Skeletal muscle tissue (tissue), 4 donors: ENCODE results near the gene PLCB1. TPM values are rescaled to one million over a fixed set of nuclear protein-coding genes. Genes with fewer than 3 reads are reported as not detected.
"Not testable (repeated sequence)": the region's sequence is repeated elsewhere in the genome, so short reads cannot be mapped to it uniquely, and the experiment has no call there.

Experiments
- H3K27ac ChIP-seq: one replicate; pipeline ENCODE4 v1.7.0; 2013; ENCODE audit warnings: mild to moderate bottlenecking, low read depth, low read length, inconsistent platforms
- H3K27me3 ChIP-seq, 3 donors: one replicate each; pipeline ENCODE4 v1.7.0; 2013; ENCODE audit warnings: low read length in 3 of 3; ENCODE audit not compliant: control insufficient read depth in 3 of 3, insufficient read depth in 3 of 3
- H3K36me3 ChIP-seq, 3 donors: one replicate each; pipeline ENCODE4 v1.7.0; 2013; ENCODE audit warnings: low read length in 3 of 3; ENCODE audit not compliant: control insufficient read depth in 3 of 3, insufficient read depth in 3 of 3
- H3K4me1 ChIP-seq, 3 donors: one replicate each; pipeline ENCODE4 v1.7.0; 2013; ENCODE audit warnings: low read length in 3 of 3, mild to moderate bottlenecking in 3 of 3; ENCODE audit not compliant: control insufficient read depth in 3 of 3, insufficient read depth in 3 of 3
- H3K4me3 ChIP-seq, 3 donors: one replicate each; pipeline ENCODE4 v1.7.0; 2013; ENCODE audit warnings: low read length in 3 of 3
- H3K9ac ChIP-seq, 3 donors: one replicate each; pipeline ENCODE4 v1.7.0; 2013; ENCODE audit warnings: low read length in 3 of 3, mild to moderate bottlenecking in 3 of 3, moderate library complexity in 2 of 3, low read depth in 1 of 3
- H3K9me3 ChIP-seq, 3 donors: one replicate each; pipeline ENCODE4 v1.7.0; 2013; ENCODE audit warnings: low read length in 3 of 3; ENCODE audit not compliant: control insufficient read depth in 3 of 3
- total RNA-seq: library from RNA; depleted of rRNA; stranded (reverse); fragments of >200 nt; gene quantifications from one replicate; pipeline ENCODE4 v1.2.3, GENCODE V29; 2014
- donor health status: Osteomylitis.

Gene PLCB1
- total RNA-seq, 1 donor from 2014 or later = 13.0 TPM

- Histone ChIP-seq H3K9me3 (no peaks in the 10 kb centered on the region), H3K27ac (no peak overlapping the region), H3K4me1 (no peaks in the 10 kb centered on the region), H3K4me3 (no peak overlapping the region), H3K9ac (no peak overlapping the region), H3K36me3 (no peaks in the 10 kb centered on the region), H3K27me3 (no peaks in the 10 kb centered on the region)
Observed at GRCh38 chr20:8578161-8578865, 446.2 kb downstream of the PLCB1 start.

DNA sequence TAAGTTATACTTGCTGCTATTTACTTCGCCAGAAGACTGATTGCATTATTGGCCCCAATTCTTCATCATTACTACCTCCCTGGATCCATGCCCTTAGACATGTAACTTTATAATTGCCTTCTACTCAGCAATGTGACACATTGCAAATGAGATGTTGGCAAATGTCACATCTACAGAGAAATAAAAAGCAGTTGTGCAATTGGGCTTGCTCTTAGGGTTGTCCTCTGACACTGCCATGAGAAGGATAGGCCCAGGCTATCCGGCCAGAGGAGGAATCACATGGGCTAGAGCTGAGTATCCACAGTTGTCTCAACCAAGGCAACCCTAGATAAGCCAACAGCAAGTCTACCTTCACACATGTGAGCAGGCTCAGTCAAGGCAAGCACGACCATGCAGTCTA, 447.0 kb downstream of the PLCB1 start:
- H3K9me3 ChIP-seq = no peaks in the 10 kb centered on the region
- no peaks in the 10 kb centered on the region for H3K4me1 ChIP-seq
- H3K36me3 ChIP-seq = no peaks in the 10 kb centered on the region
- no peaks in the 10 kb centered on the region for H3K27me3 ChIP-seq
- H3K4me3 ChIP-seq = no peak overlapping the region
- no peak overlapping the region for H3K9ac ChIP-seq
- no peak overlapping the region for H3K27ac ChIP-seq

GRCh38 chr20:8581446-8582183, 449.5 kb downstream of the PLCB1 start:
- no peak overlapping the region for H3K9ac ChIP-seq
- no peak overlapping the region for H3K27ac ChIP-seq
- H3K4me1 ChIP-seq = no peaks in the 10 kb centered on the region
- no peaks in the 10 kb centered on the region for H3K27me3 ChIP-seq
- no peak overlapping the region for H3K4me3 ChIP-seq
- no peaks in the 10 kb centered on the region for H3K9me3 ChIP-seq
- no peaks in the 10 kb centered on the region for H3K36me3 ChIP-seq

- no peaks in the 10 kb centered on the region for H3K9me3 ChIP-seq
- no peak overlapping the region for H3K27ac ChIP-seq
- no peaks in the 10 kb centered on the region for H3K27me3 ChIP-seq
- H3K4me3 ChIP-seq = no peak overlapping the region
- no peaks in the 10 kb centered on the region for H3K4me1 ChIP-seq
- no peaks in the 10 kb centered on the region for H3K36me3 ChIP-seq
- no peak overlapping the region for H3K9ac ChIP-seq
Observed at GRCh38 chr20:8583012-8583565, 451.0 kb downstream of the PLCB1 start.

DNA sequence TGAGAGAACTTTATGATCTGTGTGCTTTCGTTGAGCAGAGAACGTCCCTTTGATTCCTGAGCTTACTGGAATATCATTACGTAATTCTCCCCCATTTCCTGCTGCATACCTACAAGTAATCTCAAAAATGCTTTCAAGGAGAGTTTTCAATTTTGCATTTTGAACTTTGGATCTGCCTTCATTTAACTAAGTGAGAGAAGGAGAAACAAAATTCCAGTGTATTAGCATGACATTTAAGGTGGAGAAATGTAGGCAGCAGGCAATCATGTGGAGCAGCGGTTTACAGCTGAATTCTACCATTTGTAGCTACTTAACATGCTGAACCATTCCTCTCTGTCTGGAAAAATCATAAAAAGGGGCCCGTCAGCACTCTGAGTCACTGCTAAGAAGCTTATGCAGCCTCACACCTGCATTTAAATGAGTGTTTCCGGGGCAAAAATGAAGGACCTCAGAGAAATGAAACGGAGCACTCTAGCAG, 451.5 kb downstream of the PLCB1 start:
- Histone ChIP-seq H3K4me3 (no peak overlapping the region), H3K9ac (no peak overlapping the region), H3K36me3 (no peaks in the 10 kb centered on the region), H3K9me3 (no peaks in the 10 kb centered on the region), H3K4me1 (no peaks in the 10 kb centered on the region), H3K27ac (no peak overlapping the region), H3K27me3 (no peaks in the 10 kb centered on the region)

DNA sequence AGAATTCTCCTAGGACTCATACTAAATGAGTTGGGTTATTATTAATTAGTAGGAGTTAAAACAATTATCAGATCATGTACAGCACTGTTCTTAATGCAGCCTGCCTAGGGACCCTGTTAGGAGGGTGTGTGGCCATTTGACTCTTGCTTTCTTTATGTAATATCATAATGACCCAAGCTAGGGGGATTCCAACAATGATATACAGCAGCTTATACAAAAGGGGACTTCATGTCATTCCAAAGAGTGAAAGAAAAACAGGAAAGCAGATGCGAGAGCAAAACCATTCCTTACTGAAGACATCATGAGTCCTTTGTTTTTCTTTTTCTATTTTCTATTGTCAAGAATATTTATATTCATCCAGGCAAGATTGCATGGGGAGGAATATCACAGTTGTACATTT, 455.2 kb downstream of the PLCB1 start:
- H3K9ac ChIP-seq = no peak overlapping the region
- H3K9me3 ChIP-seq = no peaks in the 10 kb centered on the region
- H3K36me3 ChIP-seq = no peaks in the 10 kb centered on the region
- H3K4me1 ChIP-seq = no peaks in the 10 kb centered on the region
- no peak overlapping the region for H3K4me3 ChIP-seq
- H3K27ac ChIP-seq = no peak overlapping the region
- H3K27me3 ChIP-seq = no peaks in the 10 kb centered on the region

DNA sequence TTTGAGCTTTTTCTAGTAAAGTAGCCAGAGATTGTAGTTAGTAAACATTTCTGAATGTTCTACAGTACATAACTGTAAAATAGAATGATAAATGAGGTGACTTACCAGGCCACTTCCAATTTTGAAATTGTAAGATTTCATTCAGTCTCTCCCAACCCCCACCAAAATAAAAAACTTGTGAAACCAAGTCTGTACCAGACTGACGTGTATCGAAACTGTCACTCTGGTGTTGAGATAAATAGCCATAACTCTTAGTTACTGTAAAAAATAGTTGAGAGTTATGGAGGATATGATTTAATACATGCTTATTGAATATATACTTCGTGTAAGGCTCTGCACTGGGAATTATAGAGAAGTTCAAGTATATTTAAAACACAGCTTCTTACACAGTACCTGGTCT, 455.7 kb downstream of the PLCB1 start:
- Histone ChIP-seq H3K9me3 (no peaks in the 10 kb centered on the region), H3K9ac (no peak overlapping the region), H3K27ac (no peak overlapping the region), H3K4me3 (no peak overlapping the region), H3K27me3 (no peaks in the 10 kb centered on the region), H3K36me3 (no peaks in the 10 kb centered on the region), H3K4me1 (no peaks in the 10 kb centered on the region)

DNA sequence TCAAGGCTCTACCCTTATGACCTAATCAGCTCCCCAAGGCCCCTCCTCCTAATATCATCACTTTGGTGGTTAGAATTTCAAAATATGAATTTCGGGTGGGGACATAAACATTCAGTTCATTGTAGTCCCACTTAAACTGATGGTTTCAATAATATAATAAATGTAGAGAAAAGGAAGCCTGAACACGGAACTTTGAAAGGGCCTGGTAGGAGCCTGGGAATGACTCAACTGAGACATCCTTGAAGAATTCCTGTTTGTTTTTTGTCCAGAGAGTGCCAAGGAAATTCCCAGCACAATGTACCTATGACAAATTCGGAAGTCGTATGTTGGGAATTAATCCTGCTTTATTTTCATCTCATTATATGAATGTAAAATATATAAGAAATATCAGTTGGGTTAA, 457.9 kb downstream of the PLCB1 start:
- H3K4me3 ChIP-seq = no peak overlapping the region
- H3K4me1 ChIP-seq = no peaks in the 10 kb centered on the region
- no peaks in the 10 kb centered on the region for H3K27me3 ChIP-seq
- no peaks in the 10 kb centered on the region for H3K9me3 ChIP-seq
- no peak overlapping the region for H3K9ac ChIP-seq
- no peaks in the 10 kb centered on the region for H3K36me3 ChIP-seq
- no peak overlapping the region for H3K27ac ChIP-seq

GRCh38 chr20:8600910-8601541, 469.0 kb downstream of the PLCB1 start:
- H3K9ac ChIP-seq, H3K4me3 ChIP-seq, H3K4me1 ChIP-seq, H3K36me3 ChIP-seq, H3K27ac ChIP-seq, H3K27me3 ChIP-seq, H3K9me3 ChIP-seq: not testable (repeated sequence)

DNA sequence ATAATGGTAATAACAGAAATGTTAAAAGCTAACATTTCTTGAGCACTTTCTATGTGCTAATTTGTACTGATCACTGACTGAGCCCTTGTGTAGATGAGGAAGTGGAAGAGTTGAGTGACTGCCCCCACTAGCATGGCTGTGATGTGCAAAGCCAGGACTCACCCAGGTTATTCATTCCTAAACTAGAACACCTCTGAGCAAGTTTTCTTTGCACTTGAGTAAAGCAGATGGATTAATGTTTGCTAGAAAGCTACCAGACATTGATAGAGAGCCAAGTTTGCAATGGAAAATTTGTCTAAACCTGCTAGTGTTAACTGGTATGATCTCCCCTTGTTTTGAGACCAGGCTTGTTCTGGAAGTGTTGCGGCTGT, 469.5 kb downstream of the PLCB1 start:
- Histone ChIP-seq H3K27ac (no peak overlapping the region), H3K4me1 (no peaks in the 10 kb centered on the region), H3K36me3 (no peaks in the 10 kb centered on the region), H3K9ac (no peak overlapping the region), H3K27me3 (no peaks in the 10 kb centered on the region), H3K9me3 (no peaks in the 10 kb centered on the region), H3K4me3 (no peak overlapping the region)
